ENCODE data around the gene UQCRHL.
A peak's percentile ranks its signal among the peaks of the same experiment; 100 is the strongest.

Gene UQCRHL

DNA sequence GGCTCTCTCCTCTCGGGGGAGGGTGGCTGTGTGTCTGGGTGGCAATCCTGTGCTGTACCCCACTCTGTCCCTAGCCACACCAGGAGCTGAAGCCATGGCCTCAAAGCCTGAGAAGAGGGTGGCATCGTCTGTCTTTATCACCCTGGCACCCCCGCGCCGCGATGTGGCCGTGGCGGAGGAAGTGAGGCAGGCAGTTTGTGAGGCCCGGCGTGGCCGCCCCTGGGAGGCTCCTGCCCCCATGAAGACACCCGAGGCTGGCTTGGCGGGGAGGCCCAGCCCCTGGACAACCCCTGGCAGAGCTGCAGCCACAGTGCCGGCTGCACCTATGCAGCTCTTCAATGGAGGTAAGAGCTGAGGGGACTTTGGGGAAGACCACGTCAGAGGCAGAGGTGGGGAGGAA, 42.6 kb downstream of the UQCRHL start:
- Histone ChIP-seq H3K4me1 (ENCODE audit: control insufficient read depth, insufficient read depth, low read length, poor library complexity, severe bottlenecking) (peaks cover 17% of the 10 kb centered on the region), H3K27ac (ENCODE audit: low read depth, low read length, severe bottlenecking) (no peak overlapping the region), H3K9me3 (ENCODE audit: control insufficient read depth, low read length) (no peaks in the 10 kb centered on the region), H3K4me3 (ENCODE audit: extremely low read depth, insufficient read depth, low read length, poor library complexity, severe bottlenecking) (no peak overlapping the region), H3K36me3 (ENCODE audit: control insufficient read depth, insufficient read depth, low read length) (peaks cover 66% of the 10 kb centered on the region)
- WGBS, 2 experiments (ENCODE audit: insufficient coverage in 2 of 2), result 94 to 95% methylated on average over 9 to 11 of the region's 15 CpGs

DNA sequence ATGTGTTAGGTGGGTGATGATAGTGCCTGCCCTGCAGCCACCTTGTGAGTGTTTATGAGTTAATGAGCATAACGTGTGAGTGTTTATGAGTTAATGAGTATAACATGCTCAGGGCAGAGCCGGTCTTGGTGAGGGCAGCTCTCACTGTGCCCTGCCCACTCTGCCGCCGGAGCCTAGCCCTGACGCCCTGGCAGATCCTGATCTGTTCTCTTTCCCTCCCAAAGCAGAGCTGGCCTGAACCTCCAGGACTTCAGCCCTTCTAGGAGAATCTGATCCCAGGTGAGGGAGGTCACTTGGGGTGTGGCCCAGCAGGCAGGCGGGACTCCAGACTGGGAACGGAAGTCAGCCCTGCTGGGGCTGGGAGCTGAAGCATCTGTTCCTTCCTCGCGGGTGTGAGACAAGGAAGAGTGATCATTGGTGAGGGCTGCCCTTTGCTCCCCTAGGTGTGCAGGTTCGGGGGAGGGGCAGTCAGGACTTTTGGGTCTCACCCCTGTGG, 43.1 kb downstream of the UQCRHL start:
- H3K4me1 ChIP-seq (ENCODE audit: control insufficient read depth, insufficient read depth, low read length, poor library complexity, severe bottlenecking), result peaks cover 17% of the 10 kb centered on the region
- H3K9me3 ChIP-seq (ENCODE audit: control insufficient read depth, low read length), result no peaks in the 10 kb centered on the region
- no peak overlapping the region for H3K4me3 ChIP-seq (ENCODE audit: extremely low read depth, insufficient read depth, low read length, poor library complexity, severe bottlenecking)
- no peak overlapping the region for H3K27ac ChIP-seq (ENCODE audit: low read depth, low read length, severe bottlenecking)
- H3K36me3 ChIP-seq (ENCODE audit: control insufficient read depth, insufficient read depth, low read length), result peaks cover 62% of the 10 kb centered on the region
- WGBS, 2 experiments (ENCODE audit: insufficient coverage in 2 of 2), result 87 to 93% methylated on average over 9 to 10 of the region's 10 CpGs

DNA sequence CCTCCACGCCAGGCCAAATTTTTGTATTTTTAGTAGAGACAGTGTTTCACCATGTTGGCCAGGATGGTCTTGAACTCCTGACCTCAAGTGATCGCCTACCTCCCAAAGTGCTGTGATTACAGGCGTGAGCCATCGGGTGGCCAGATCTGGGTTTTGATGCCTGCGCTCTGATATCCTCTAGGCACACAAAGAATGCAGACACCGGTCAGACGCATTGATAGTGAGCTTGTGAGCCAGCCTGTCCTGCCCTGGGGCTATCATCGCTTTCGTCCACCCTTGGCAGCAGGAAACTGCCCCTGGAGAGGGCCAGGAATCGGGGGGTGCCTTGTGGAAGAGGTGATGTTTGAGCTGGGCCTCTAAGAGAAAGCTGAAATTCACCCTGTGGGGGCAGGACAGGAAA, 44.9 kb downstream of the UQCRHL start:
- H3K9me3 ChIP-seq (ENCODE audit: control insufficient read depth, low read length), result no peaks in the 10 kb centered on the region
- H3K4me3 ChIP-seq (ENCODE audit: extremely low read depth, insufficient read depth, low read length, poor library complexity, severe bottlenecking), result no peak overlapping the region
- peaks cover 45% of the 10 kb centered on the region for H3K36me3 ChIP-seq (ENCODE audit: control insufficient read depth, insufficient read depth, low read length)
- WGBS, 2 experiments (ENCODE audit: insufficient coverage in 2 of 2), result 77 to 79% methylated on average over 8 to 10 of the region's 10 CpGs
- no peak overlapping the region for H3K27ac ChIP-seq (ENCODE audit: low read depth, low read length, severe bottlenecking)
- H3K4me1 ChIP-seq (ENCODE audit: control insufficient read depth, insufficient read depth, low read length, poor library complexity, severe bottlenecking), result peaks cover 23% of the 10 kb centered on the region

DNA sequence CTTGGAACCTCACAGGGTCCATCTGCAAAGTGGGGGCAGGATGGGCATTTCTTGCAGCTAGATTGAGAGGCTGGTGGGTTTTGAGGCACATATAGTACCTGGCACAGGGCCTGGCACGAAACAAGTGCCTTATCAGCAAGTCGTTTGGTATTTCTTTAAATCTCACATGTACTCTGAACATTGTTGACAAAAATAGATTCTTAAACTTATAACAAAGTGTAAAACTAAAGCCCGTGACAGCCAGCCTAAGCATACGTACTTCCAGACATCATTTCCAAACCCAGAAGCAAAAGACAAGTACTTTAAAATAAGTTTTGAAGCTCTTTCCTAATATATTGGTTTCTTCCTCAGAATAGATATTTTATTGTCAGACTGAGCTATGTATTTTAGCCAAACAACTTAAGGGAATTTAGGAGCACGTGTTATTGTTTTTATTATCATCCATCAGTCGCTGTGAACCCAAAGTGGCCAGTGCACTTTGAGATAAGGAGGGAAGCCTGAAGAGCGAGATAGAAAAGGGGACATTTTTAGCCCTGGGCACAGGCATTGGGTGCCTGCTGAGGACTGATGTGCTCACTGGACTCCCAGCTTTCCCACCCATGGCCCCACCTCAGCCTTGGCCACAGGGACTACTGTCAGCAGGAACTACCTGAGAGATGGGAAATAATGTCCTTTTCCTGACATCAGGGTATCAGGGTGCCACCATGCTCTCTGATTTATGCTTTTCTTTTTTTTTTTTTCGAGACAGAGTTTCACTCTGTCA, 45.9 kb downstream of the UQCRHL start:
- 88 to 94% methylated on average over 2 to 3 of the region's 8 CpGs for WGBS, 2 experiments (ENCODE audit: insufficient coverage in 2 of 2)

DNA sequence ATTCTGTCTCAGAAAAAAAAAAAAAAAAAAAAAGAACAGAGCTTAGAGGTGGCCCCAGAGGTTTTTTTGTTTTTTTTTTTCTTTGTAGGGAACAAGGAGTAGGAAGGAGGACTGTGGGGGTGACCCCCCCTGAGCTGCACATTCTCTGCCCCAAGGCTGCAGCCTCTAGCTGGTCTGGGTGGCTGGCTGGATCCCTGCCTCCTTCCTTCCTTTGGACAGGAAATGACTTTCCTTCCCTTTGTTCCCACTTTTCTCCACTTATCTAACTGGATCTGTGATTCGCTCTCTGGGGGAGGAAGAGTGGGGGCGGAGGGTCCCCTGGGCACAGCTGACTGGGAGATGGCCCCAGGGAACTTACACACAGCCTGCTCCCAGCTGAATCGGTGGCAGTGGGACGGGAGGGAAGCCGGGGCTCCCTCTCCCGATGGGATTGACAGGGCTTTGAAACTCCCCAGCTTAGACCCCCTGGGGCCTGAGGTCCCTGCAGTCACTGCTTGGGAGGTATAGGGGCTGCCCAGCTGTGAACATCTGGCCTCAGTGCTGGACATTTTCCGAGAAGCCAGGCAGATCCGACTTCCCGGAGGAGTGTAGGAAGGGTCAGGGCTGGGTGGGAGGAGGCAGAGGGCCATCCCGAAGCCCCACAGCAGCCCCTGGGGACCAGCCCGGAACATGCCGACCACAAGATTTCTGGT, 46.8 kb downstream of the UQCRHL start:
- Histone ChIP-seq H3K36me3 (ENCODE audit: control insufficient read depth, insufficient read depth, low read length) (peaks cover 30% of the 10 kb centered on the region), H3K9me3 (ENCODE audit: control insufficient read depth, low read length) (no peaks in the 10 kb centered on the region), H3K27ac (ENCODE audit: low read depth, low read length, severe bottlenecking) (peak overlapping the region; percentile 82), H3K4me1 (ENCODE audit: control insufficient read depth, insufficient read depth, low read length, poor library complexity, severe bottlenecking) (peaks cover 30% of the 10 kb centered on the region), H3K4me3 (ENCODE audit: extremely low read depth, insufficient read depth, low read length, poor library complexity, severe bottlenecking) (peak overlapping the region; percentile 32)
- 32 to 39% methylated on average over 9 to 12 of the region's 12 CpGs for WGBS, 2 experiments (ENCODE audit: insufficient coverage in 2 of 2)

More for the DNA sequence above, 45.9 kb downstream of the UQCRHL start:
- Histone ChIP-seq H3K9me3 (ENCODE audit: control insufficient read depth, low read length) (no peaks in the 10 kb centered on the region), H3K36me3 (ENCODE audit: control insufficient read depth, insufficient read depth, low read length) (peaks cover 37% of the 10 kb centered on the region), H3K27ac (ENCODE audit: low read depth, low read length, severe bottlenecking) (peak overlapping the region; percentile 82), H3K4me1 (ENCODE audit: control insufficient read depth, insufficient read depth, low read length, poor library complexity, severe bottlenecking) (peaks cover 29% of the 10 kb centered on the region), H3K4me3 (ENCODE audit: extremely low read depth, insufficient read depth, low read length, poor library complexity, severe bottlenecking) (peak overlapping the region; percentile 32)

DNA sequence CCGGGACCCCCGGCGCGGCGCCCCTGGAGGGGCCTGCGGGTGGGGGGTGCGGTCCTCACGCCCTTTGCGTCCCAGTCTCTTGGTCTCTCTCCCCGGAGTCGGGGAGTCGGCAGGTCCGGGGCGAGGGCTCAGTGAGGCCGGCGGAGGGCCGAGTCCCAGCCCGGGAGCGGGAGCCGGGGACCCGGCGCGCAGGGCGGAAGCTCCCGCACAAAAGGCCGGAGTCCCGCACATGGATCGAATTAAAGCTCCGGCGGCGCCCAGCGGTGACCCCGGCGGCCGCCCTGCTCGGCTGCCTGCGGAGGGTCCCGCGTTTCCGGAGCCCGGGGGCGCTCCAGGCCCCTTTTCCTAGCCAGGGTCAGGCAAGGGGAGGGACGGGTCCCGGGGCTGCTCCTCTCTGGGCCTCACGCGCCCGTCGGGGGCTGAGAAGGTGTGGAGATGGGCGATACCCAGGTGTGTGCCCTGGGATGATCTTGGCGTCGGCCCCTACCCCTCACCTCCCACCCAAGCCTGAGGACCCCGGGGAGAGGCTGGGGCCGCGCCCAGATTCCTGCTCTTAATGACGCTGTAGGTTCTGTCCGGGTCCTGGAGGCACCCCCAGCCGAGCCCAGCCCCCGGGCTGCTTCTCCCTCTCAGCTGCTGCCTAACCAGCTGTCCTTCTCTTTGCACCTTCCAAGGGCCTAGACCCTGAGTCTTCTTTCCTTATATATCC, 48.3 kb downstream of the UQCRHL start:
- WGBS, 2 experiments (ENCODE audit: insufficient coverage in 2 of 2), result 0 to 1% methylated on average over 33 to 45 of the region's 58 CpGs
- H3K27ac ChIP-seq (ENCODE audit: low read depth, low read length, severe bottlenecking), result peak overlapping the region; percentile 23
- H3K4me3 ChIP-seq (ENCODE audit: extremely low read depth, insufficient read depth, low read length, poor library complexity, severe bottlenecking), result peak overlapping the region; percentile 88
- H3K9me3 ChIP-seq (ENCODE audit: control insufficient read depth, low read length), result no peaks in the 10 kb centered on the region
- H3K36me3 ChIP-seq (ENCODE audit: control insufficient read depth, insufficient read depth, low read length), result peaks cover 15% of the 10 kb centered on the region
- H3K4me1 ChIP-seq (ENCODE audit: control insufficient read depth, insufficient read depth, low read length, poor library complexity, severe bottlenecking), result peaks cover 30% of the 10 kb centered on the region

DNA sequence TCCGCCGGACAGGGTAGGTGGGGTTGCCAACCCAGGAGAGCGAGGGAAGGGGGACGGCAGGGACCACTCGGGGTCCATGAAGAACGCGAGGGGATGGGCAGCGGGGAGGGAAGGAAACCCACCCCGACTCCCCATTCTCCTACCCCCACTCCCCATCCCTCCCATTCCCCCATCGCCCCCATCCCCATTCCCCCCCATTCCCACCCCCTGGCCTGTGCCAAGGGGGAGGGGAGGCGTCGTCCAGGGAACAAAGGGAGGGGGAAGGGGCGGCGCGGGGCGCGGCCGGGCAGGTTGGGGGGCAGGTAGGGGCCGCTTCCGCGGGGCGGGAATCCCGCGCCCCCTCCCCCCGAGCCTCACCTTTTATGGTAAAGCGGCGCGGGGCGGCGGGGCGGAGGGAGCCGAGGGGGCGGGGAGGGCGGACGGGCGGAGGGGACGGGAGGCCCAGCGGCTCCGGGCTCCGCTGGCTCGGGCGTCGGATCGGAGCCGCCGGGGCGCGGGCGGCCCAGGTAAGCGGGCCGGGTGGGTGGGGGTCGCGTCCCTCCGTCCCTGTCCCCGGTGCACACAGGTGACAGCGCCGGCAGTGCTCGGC, 49.0 kb downstream of the UQCRHL start, which contains the start of gene FBLIM1:
TSS of gene FBLIM1 (plus strand) at position 453 of the 589 bp plus-strand sequence. CDS start 6,189 bp downstream, outside the sequence.
- Histone ChIP-seq H3K4me3 (ENCODE audit: extremely low read depth, insufficient read depth, low read length, poor library complexity, severe bottlenecking) (peak within 1 kb of the TSS; percentile 88), H3K9me3 (ENCODE audit: control insufficient read depth, low read length) (no peaks in the 10 kb centered on the region), H3K36me3 (ENCODE audit: control insufficient read depth, insufficient read depth, low read length) (peaks cover 9% of the 10 kb centered on the region), H3K4me1 (ENCODE audit: control insufficient read depth, insufficient read depth, low read length, poor library complexity, severe bottlenecking) (peaks cover 30% of the 10 kb centered on the region), H3K27ac (ENCODE audit: low read depth, low read length, severe bottlenecking) (peak within 1 kb of the TSS; percentile 23)
- WGBS, 2 experiments (ENCODE audit: insufficient coverage in 2 of 2), result 0 to 1% methylated on average over 3 to 40 of the region's 58 CpGs

DNA sequence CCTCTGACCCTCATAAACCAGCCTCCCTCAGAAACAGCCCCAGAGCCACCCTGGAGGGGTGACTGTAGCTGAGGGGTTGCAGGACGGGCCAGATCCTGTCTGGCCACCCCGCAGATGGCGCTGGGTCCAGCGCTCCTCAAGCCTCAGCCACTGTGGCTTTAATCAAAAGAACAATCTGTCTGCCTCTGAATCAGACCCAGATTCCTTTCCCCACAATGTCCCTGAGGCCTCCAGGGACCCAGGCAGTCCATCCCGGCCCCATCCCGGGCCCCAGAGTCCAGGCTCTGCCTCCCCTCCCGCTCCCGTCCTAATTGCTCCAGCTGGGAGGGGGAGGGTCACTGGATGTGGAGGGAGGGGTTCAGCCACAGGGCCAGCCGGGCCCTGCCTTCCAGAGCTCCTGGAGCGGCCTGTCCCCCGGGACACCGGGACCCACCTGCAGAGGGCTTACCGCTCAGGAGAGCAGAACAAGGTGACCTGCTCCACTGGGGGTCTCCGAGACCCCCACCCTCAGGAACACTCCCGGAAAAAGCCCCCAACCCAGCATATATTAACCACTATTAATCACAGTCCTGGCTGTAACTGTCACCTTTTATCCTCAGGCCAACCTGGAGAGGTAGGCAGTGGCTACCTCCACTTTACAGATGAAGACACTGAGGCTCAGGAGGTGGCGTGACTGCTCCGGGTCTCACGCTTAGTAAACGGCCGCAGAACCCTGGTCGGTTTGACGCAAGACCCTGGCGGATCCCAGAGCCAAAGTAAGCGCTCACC, 49.7 kb downstream of the UQCRHL start:
- 7 to 13% methylated on average over 14 to 19 of the region's 24 CpGs for WGBS, 2 experiments (ENCODE audit: insufficient coverage in 2 of 2)
- Histone ChIP-seq H3K4me1 (ENCODE audit: control insufficient read depth, insufficient read depth, low read length, poor library complexity, severe bottlenecking) (peaks cover 29% of the 10 kb centered on the region), H3K9me3 (ENCODE audit: control insufficient read depth, low read length) (no peaks in the 10 kb centered on the region), H3K4me3 (ENCODE audit: extremely low read depth, insufficient read depth, low read length, poor library complexity, severe bottlenecking) (peak overlapping the region; percentile 88), H3K36me3 (ENCODE audit: control insufficient read depth, insufficient read depth, low read length) (peaks cover 9% of the 10 kb centered on the region), H3K27ac (ENCODE audit: low read depth, low read length, severe bottlenecking) (no peak overlapping the region)
